Progenitor cell of endocrine pancreas (in vitro differentiated cells): Measurements from ENCODE around the gene HSD17B14. TPM values are rescaled to one million over a fixed set of nuclear protein-coding genes. Genes with fewer than 3 reads are reported as not detected.
"Not testable (repeated sequence)": the region's sequence is repeated elsewhere in the genome, so short reads cannot be mapped to it uniquely, and the experiment has no call there.

Source experiments
- DNase-seq: peaks from one replicate; pipeline ENCODE4 v3.0.0; 2021; ENCODE audit warnings: low spot score; ENCODE audit not compliant: unreplicated experiment
- H3K27ac Mint-ChIP-seq: 2 replicates; pipeline ENCODE4 v1.8.0; 2021; ENCODE audit warnings: mild to moderate bottlenecking, moderate library complexity, mixed read lengths
- H3K27me3 Mint-ChIP-seq: 2 replicates; pipeline ENCODE4 v1.8.0; 2021; ENCODE audit warnings: mixed read lengths
- H3K36me3 Mint-ChIP-seq: 2 replicates; pipeline ENCODE4 v1.8.0; 2022; ENCODE audit warnings: mixed read lengths; ENCODE audit not compliant: insufficient read depth
- H3K4me1 Mint-ChIP-seq: 2 replicates; pipeline ENCODE4 v1.8.0; 2021; ENCODE audit warnings: low read depth, mixed read lengths
- H3K4me3 Mint-ChIP-seq: 2 replicates; pipeline ENCODE4 v1.8.0; 2021; ENCODE audit warnings: low read depth, mild to moderate bottlenecking, moderate library complexity, mixed read lengths
- H3K9me3 Mint-ChIP-seq: 2 replicates; pipeline ENCODE4 v1.8.0; 2021; ENCODE audit warnings: low read depth, mixed read lengths
- total RNA-seq: library from RNA; stranded (reverse); gene quantifications from 2 replicates; pipeline ENCODE4 v1.2.1, GENCODE V29; 2021
- TF ChIP-seq, protein P1 (sequence below): fragments of 200-600 bp; sonication (generic); IDR thresholded peaks from one replicate; pipeline ENCODE4 v1.5.0; 2021; ENCODE audit warnings: antibody characterized with exemption, mild to moderate bottlenecking; ENCODE audit not compliant: unreplicated experiment

Gene HSD17B14
- total RNA-seq, 1 donor from 2014 or later, result 20.5 TPM

DNA sequence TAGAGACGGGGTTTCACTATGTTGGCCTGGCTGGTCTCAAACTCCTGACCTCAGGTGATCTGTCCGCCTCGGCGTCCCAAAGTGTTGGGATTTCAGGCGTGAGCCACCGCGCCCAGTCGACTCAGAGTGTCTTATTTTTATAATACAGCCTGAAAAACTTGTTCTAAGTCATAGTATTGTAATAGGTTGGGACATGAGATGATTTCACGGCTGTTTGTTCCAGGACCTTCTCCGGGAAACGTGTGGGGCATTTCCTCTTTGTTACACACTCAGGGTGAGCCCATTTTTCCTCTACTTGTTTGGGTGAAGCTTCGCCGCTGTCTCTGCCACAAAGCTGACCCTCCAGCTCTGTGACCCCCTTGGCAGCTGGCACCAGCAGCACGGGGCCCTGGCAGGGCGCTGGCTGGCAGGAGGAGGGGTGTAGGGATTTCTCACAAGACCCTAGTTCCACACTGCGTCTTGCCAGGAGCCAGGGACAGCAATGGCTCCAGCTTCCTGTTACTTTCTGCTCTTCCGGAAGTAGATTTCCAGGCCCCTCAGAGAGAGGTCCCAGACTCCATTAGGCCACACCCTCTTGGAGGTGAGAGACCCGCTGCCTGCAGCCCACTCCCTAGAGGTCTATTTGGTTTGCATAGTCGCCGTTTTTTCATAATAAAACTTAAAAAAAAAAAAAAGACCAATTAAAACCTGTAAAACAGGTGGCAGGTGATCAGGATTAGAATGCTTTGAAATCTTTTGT lies 65.4 kb downstream of the HSD17B14 start:
- Mint-ChIP-seq H3K27ac (no peak overlapping the region), H3K4me1 (no peaks in the 10 kb centered on the region), H3K27me3 (peaks cover 8% of the 10 kb centered on the region), H3K4me3 (no peak overlapping the region), H3K9me3 (no peaks in the 10 kb centered on the region), H3K36me3 (no peaks in the 10 kb centered on the region)
- no peak for DNase-seq
- TF ChIP-seq, protein P1, sequence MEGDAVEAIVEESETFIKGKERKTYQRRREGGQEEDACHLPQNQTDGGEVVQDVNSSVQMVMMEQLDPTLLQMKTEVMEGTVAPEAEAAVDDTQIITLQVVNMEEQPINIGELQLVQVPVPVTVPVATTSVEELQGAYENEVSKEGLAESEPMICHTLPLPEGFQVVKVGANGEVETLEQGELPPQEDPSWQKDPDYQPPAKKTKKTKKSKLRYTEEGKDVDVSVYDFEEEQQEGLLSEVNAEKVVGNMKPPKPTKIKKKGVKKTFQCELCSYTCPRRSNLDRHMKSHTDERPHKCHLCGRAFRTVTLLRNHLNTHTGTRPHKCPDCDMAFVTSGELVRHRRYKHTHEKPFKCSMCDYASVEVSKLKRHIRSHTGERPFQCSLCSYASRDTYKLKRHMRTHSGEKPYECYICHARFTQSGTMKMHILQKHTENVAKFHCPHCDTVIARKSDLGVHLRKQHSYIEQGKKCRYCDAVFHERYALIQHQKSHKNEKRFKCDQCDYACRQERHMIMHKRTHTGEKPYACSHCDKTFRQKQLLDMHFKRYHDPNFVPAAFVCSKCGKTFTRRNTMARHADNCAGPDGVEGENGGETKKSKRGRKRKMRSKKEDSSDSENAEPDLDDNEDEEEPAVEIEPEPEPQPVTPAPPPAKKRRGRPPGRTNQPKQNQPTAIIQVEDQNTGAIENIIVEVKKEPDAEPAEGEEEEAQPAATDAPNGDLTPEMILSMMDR, result no peak

DNA sequence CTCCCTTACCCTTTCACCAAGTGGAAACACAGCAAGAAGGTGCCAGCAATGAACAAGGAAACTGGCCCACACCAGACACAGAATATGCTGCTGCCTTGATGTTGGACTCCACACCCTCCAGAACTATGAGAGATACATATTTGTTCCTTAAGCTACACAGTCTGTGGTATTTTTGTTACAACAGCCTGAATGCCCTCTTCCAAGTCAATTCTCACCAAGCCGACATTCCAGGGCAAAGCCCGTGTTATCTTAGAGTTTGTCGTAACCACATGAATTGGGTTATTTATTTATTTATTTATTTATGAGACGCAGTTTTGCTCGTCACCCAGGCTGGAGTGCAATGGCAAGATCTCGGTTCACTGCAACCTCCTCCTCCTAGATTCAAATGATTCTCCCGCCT lies 66.0 kb downstream of the HSD17B14 start:
- DNase-seq, result no peak
- no peaks in the 10 kb centered on the region for H3K9me3 Mint-ChIP-seq
- TF ChIP-seq, protein P1, result no peak
- no peaks in the 10 kb centered on the region for H3K36me3 Mint-ChIP-seq
- H3K4me3 Mint-ChIP-seq, result no peak overlapping the region
- peaks cover 12% of the 10 kb centered on the region for H3K27me3 Mint-ChIP-seq
- no peaks in the 10 kb centered on the region for H3K4me1 Mint-ChIP-seq
- H3K27ac Mint-ChIP-seq, result no peak overlapping the region

DNA sequence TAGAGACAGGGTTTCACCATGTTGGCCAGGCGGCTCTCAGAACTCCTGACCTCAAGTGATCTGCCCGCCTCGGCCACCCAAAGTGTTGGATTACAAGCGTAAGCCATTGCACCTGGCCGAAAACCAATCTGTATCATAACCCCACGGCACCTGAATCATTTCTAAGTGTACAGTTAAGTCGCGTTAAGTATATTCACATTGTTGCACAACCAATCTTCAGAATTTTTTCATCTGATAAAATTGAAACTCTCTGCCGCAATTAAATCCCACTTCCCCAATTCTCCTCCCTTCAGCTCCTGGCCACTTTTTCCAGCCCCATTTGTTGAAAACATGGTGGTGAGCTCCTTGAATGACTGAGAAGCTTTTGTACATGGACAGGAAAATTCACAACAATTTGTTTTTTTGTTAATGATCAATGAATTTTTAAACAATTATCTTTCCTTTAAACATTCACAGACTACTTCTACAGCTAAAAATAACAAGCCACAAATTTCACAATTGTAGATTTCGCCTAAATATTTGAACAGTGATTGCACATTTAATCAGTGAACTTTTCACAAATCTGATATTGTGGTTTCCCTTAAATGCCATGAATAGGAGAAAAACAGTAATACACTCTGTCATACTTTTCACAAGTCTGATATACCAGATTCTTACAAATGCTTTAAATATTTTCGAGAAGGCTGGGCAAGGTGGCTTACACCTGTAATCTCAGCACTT lies 67.1 kb downstream of the HSD17B14 start:
- TF ChIP-seq, protein P1, result no peak
- H3K27me3 Mint-ChIP-seq, result peaks cover 16% of the 10 kb centered on the region
- H3K4me1 Mint-ChIP-seq, result no peaks in the 10 kb centered on the region
- no peaks in the 10 kb centered on the region for H3K9me3 Mint-ChIP-seq
- H3K27ac Mint-ChIP-seq, result no peak overlapping the region
- no peaks in the 10 kb centered on the region for H3K36me3 Mint-ChIP-seq
- no peak overlapping the region for H3K4me3 Mint-ChIP-seq
- no peak for DNase-seq

DNA sequence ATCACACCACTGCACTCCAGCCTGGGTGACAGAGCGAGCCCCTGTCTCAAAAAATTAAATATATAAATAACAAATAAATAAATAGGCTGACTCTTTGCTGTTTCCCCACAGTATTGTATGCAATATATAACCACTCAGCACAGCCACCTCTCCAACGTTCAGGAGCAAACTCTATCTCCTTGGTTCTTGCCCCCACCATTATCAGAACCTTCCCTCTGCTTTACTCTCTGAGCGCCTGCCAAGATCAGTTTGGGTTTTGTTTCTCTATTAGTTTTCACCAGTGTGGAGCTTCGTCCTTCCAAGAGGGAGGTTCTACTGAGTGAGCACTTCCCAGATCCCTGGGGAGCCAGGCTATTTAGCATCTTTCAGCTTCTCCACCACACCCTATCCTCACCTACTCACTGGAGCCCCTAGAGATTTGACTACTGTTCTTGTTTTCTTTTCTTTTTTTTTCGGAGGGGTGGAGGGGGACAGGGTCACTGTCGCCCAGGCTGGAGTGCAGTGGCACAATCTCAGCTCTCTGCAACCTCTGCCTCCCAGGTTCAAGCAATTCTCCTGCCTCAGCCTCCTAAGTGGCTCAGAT lies 68.0 kb downstream of the HSD17B14 start:
- H3K4me3 Mint-ChIP-seq, H3K36me3 Mint-ChIP-seq, DNase-seq, H3K27ac Mint-ChIP-seq, H3K4me1 Mint-ChIP-seq, H3K9me3 Mint-ChIP-seq: not testable (repeated sequence)
- H3K27me3 Mint-ChIP-seq, result peaks cover 16% of the 10 kb centered on the region

DNA sequence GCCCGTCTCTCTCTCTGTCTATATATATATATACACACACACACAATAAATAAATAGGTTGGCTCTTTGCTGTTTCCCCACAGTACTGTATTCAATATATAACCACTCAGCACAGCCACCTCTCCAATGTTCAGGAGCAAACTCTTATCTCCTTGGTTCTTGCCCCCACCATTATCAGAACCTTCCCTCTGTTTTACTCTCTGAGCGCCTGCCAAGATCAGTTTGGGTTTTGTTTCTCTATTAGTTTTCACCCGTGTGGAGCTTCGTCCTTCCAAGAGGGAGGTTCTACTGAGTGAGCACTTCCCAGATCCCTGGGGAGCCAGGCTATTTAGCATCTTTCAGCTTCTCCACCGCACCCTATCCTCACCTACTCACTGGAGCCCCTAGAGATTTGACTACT lies 70.5 kb downstream of the HSD17B14 start:
- H3K4me1 Mint-ChIP-seq, H3K4me3 Mint-ChIP-seq, H3K27ac Mint-ChIP-seq, DNase-seq, H3K36me3 Mint-ChIP-seq, H3K9me3 Mint-ChIP-seq: not testable (repeated sequence)
- peaks cover 32% of the 10 kb centered on the region for H3K27me3 Mint-ChIP-seq

Other genes with a start within 250 kb of the HSD17B14 start
- not detected in 2 replicates for gene SPACA4, start 229.7 kb downstream of the HSD17B14 start, total RNA-seq
- 3.8 and 4.3 TPM in 2 replicates for gene FAM83E, start 221.4 kb downstream of the HSD17B14 start, total RNA-seq
- gene RPL18, start 217.3 kb downstream of the HSD17B14 start, total RNA-seq, result 1,379 and 1,392 TPM in 2 replicates
- gene SPHK2, start 217.0 kb downstream of the HSD17B14 start, total RNA-seq, result 137 and 138 TPM in 2 replicates
- 5.1 and 5.3 TPM in 2 replicates for gene DBP, start 199.1 kb downstream of the HSD17B14 start, total RNA-seq
- gene CA11, start 190.3 kb downstream of the HSD17B14 start, total RNA-seq, result 8.9 and 9.6 TPM in 2 replicates
- gene NTN5, start 163.5 kb downstream of the HSD17B14 start, total RNA-seq, result 0.91 and 1.0 TPM in 2 replicates
- gene FUT2, start 140.5 kb downstream of the HSD17B14 start, total RNA-seq, result 1.4 and 2.4 TPM in 2 replicates
- 2.0 and 2.1 TPM in 2 replicates for gene MAMSTR, start 116.8 kb downstream of the HSD17B14 start, total RNA-seq
- gene RASIP1, start 95.9 kb downstream of the HSD17B14 start, total RNA-seq, result 1.9 and 2.4 TPM in 2 replicates
- gene IZUMO1, start 89.6 kb downstream of the HSD17B14 start, total RNA-seq, result 0.55 and 1.0 TPM in 2 replicates
- gene FUT1, start 83.8 kb downstream of the HSD17B14 start, total RNA-seq, result 5.4 and 6.9 TPM in 2 replicates
- not detected in 2 replicates for gene FGF21, start 81.0 kb downstream of the HSD17B14 start, total RNA-seq
- 61.0 and 70.0 TPM in 2 replicates for gene BCAT2, start 25.5 kb downstream of the HSD17B14 start, total RNA-seq
- gene PLEKHA4, start 32.1 kb upstream of the HSD17B14 start, total RNA-seq, result 8.5 and 11.7 TPM in 2 replicates
- 44.5 and 48.9 TPM in 2 replicates for gene PPP1R15A, start 35.9 kb upstream of the HSD17B14 start, total RNA-seq
- gene TULP2, start 62.3 kb upstream of the HSD17B14 start, total RNA-seq, result 0.46 TPM in 1 of 2 replicates, not detected in the other
- 149 and 165 TPM in 2 replicates for gene NUCB1, start 63.8 kb upstream of the HSD17B14 start, total RNA-seq
- 1.1 and 1.8 TPM in 2 replicates for gene DHDH, start 97.2 kb upstream of the HSD17B14 start, total RNA-seq
- 141 and 153 TPM in 2 replicates for gene BAX, start 118.4 kb upstream of the HSD17B14 start, total RNA-seq
- 2,544 and 2,716 TPM in 2 replicates for gene FTL, start 128.8 kb upstream of the HSD17B14 start, total RNA-seq
- gene GYS1, start 156.8 kb upstream of the HSD17B14 start, total RNA-seq, result 57.4 and 65.8 TPM in 2 replicates
- gene RUVBL2, start 157.4 kb upstream of the HSD17B14 start, total RNA-seq, result 81.5 and 83.0 TPM in 2 replicates
- gene LHB, start 180.6 kb upstream of the HSD17B14 start, total RNA-seq, result not detected in 2 replicates
- gene CGB3, start 187.8 kb upstream of the HSD17B14 start, total RNA-seq, result not detected in 2 replicates
- gene CGB2, start 195.4 kb upstream of the HSD17B14 start, total RNA-seq, result not detected in 2 replicates
- gene CGB1, start 200.4 kb upstream of the HSD17B14 start, total RNA-seq, result not detected in 2 replicates
- not detected in 2 replicates for gene CGB5, start 207.4 kb upstream of the HSD17B14 start, total RNA-seq
- not detected in 2 replicates for gene CGB8, start 212.6 kb upstream of the HSD17B14 start, total RNA-seq
- gene CGB7, start 221.3 kb upstream of the HSD17B14 start, total RNA-seq, result 0.38 and 0.80 TPM in 2 replicates
- gene NTF4, start 228.3 kb upstream of the HSD17B14 start, total RNA-seq, result 0.91 and 1.5 TPM in 2 replicates
- not detected in 2 replicates for gene KCNA7, start 236.2 kb upstream of the HSD17B14 start, total RNA-seq
- 355 and 363 TPM in 2 replicates for gene SNRNP70, start 249.0 kb upstream of the HSD17B14 start, total RNA-seq